SH-SY5Y (cell line): ENCODE measurements around the gene MGAT5B.

Experiments used
- GATA2 ChIP-seq: IDR thresholded peaks from 2 replicates; pipeline ENCODE4 v1.6.1; 2011; ENCODE audit warnings: mild to moderate bottlenecking, low read depth, low read length
- GATA3 ChIP-seq: IDR thresholded peaks from 2 replicates; pipeline ENCODE4 v1.6.1; 2011; ENCODE audit warnings: low read depth, mild to moderate bottlenecking, low read length, moderate library complexity

DNA sequence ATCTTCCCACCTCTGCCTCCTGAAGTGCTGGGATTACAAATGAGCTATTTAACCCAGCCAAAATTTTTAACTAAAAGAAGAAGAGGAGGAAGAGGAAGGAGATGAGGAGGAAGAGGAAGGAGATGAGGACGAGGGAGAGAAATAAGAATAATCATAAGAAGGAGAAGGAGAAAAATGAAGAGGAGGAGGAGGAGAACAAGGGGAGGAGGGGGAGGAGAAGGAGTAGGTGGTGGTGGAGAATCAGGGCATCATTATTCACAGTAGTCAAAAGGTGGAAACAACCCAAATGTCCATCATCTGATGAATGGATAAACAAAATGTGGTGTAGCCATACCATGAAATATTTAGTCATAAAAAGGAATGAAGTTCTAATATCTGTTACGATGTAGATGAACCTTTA lies 21.2 kb upstream of the MGAT5B start:
- TF ChIP-seq GATA2 (no peak), GATA3 (no peak)
